NCI-H1694 treated with DMSO at 0.1 percent for 48 hours (cell line): ENCODE results near the gene HERPUD1.
A peak's percentile ranks its signal among the peaks of the same experiment; 100 is the strongest.
"Not testable (repeated sequence)": the region's sequence is repeated elsewhere in the genome, so short reads cannot be mapped to it uniquely, and the experiment has no call there.

Experiments
- DNase-seq: peaks from one replicate; lab custom pipeline; 2025; lab: John Stamatoyannopoulos, UW

HERPUD1 gene

DNA sequence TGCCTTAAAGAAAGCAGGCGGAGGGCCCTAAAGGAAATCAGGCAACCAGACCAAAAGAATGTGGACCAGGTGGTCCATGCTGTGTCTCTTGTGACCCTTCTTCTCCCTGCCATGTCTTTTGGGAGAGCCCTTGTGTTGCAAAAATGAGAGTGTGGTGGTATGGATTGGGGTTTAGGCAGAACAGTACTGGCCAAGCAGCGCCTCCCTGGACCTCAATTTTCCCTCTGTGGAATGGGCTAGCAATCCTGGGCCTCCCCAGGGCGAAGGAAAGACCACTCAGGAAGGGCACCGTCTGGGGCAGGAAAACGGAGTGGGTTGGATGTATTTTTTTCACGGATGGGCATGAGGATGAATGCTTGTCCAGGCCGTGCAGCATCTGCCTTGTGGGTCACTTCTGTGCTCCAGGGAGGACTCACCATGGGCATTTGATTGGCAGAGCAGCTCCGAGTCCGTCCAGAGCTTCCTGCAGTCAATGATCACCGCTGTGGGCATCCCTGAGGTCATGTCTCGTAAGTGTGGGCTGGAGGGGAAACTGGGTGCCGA is 49.9 kb downstream of the HERPUD1 start:
- no peak for DNase-seq

DNA sequence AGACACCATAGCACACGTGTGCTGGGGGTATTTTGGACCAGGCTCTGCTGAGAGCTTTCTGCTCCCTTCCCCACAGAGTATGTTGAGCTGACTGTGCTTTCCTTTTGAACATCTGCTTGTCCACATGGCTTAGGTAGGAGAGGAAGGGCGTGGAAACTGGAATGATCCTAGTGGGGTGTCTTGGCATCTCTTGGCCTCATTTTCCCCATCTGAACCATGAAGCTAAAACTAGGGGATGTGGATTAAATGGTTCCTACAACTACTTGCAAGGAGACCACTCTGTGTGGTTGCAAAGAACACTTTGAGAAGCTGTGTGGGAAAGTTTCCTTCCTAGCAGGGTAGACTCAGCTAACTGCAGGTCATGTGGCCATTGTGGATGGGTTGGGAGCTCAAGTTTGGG is 50.8 kb downstream of the HERPUD1 start:
- no peak for DNase-seq

DNA sequence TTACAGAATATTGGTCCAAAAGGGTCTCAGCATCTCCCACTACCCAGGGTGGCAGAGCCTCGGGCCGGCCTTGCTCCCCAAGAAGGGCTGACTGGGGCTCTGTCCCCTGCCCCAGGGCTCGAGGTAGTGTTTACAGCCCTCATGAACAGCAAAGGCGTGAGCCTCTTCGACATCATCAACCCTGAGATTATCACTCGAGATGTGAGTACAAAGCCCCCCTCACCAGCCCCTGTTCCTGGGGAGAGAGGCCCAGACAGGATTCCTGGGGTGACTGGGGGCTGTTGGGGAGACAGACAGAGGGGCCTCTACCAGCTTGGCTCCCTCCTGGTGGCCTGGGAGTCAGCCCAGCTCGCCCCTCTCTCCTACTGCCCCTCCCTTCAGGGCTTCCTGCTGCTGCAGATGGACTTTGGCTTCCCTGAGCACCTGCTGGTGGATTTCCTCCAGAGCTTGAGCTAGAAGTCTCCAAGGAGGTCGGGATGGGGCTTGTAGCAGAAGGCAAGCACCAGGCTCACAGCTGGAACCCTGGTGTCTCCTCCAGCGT is 51.3 kb downstream of the HERPUD1 start:
- no peak for DNase-seq

DNA sequence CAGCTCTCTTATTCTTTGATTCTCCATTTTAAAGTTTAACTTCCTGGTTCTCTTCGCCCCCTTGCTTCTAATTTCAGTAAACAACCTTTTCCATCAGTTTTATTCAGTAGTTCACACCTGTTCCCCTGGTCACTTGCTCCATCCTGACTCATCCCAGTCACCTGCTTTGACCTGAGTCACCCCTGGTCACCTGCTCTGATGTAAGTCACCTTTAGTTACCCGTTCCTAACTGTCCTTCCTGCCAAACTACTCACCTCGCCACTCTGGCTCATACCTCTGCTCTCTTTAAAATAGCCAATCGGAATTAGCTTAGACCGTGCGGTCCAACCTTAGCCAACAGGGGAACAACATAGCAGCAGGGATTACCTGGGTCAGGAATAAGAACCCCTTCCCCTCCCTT is 52.7 kb downstream of the HERPUD1 start:
- DNase-seq = no peak

DNA sequence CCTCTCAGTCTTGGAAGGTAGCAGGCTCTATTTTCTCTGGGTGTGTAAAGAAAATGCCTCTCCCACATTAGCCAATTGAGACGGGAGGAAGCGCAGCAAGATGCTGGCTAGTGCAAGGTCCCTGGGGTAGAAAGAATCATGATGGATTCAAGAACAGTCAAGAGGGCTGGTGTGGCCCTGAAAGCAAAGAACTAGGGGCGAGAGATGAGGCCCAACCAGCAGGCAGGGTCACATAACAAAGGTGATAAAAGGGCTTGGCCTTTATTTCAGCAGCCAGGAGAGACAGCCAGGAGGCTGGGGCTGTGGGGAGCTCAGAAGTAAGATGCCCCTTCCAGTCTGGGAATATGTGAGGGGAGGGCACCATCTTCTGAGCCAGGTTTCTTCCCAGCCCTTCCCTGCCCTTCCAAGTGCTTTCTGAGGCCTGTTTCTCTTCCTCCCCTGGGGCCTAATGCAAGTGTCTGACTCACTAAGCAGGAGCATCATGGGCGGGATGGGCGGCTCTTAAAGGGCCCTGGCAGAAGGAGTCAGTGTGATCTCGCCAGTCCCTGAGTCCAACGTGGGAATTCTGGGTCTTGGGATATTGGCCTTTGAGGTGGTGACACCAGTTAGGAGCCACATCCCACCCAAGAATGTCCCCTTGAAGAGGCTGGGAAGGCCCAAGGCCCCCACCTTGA is 53.5 kb downstream of the HERPUD1 start:
- DNase-seq = no peak

DNA sequence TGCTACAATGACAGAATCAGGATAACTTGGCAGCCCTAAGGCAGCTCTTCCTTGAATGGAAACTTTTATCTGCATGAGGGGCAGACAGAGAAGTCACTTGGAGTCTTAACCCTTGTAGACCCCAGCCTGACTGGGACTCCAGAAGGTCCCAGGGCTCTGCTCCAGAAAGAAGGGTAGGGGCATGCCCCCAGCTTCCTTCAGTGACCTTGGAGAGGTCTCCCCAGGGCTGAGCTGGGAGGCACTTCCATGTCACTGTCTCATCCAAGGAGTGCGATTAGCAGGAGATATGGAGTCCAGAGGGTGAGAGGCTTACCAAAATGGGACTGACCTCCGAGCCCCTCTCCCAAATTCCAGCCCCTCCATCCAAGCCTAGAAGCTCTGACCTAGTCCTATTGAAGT is 54.0 kb downstream of the HERPUD1 start:
- no peak for DNase-seq

- DNase-seq = no peak
Measured at GRCh38 chr16:56986361-56986760, 54.4 kb downstream of the HERPUD1 start.

DNA sequence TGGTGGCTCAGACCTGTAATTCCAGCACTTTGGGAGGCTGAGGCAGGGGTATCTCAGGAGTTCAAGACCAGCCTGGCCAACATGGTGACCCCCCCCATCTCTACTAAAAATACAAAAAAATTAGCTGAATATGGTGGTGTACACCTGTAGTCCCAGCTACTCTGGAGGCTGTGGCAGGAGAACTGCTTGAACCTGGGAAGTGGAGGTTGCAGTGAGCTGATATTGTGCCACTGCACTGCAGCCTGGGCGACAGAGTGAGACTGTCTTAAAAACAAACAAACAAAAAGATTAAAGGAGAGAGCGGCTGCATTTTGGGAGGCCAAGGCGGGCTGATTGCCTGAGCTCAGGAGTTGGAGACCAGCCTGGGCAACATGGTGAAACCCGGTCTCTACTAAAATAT is 55.0 kb downstream of the HERPUD1 start:
- not testable (repeated sequence) for DNase-seq

DNA sequence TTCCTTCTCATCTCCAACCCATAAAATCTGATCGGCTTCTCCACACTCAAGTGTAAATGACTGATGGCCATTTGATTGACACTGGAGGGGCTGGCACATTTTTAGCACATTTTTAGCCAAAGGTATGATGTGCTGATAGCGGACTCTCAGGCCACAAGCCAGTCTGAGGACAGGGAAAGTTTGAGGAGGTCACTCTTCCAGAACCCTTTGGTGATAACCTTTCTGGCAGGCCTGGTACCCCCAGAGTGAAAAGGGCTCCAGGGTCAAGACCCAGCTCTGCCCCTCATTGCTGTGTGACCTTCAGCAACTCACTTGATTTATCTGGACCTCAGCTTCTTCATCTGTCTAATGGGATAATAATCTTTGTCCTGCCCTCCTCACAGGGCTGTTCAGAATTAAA is 55.8 kb downstream of the HERPUD1 start:
- DNase-seq = no peak

DNA sequence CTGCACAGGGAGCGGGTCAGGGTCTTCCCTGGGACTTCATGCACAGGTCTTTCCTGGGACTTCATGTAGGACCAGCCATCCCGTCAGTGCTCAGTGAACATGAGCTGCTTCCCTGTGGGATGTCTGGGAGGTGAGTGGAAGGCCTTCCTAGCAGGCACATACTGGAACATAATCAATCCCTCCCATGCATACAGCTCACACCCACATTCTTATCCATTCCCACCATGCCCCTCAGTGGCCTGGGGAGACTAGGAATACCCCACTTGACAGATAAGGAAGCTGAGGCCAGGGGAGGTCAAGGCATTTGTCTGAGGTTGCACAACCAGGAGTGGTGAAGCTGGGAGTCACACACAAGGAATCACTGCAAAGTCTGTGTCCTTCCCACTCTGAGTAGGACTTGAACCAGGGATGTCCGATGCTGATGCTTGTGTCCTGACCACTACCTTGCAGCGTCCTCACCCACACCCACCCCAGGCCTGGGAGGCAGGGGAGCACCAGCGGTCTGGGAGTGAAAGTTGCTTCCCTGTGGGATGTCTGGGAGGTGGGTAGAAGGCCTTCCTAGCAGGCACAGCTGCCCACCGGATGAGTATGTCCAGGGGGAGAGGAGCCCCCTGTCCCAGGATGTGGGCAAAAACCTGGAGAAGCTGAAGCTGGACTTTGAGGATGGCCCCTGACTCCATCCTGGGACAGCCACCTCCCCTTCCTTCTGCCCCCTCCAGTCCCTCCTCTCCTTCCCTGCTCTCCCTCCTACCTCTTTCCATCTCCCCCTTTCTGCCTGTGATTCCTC is 56.4 kb downstream of the HERPUD1 start:
- DNase-seq = no peak

GRCh38 chr16:56988948-56989945 is 57.3 kb downstream of the HERPUD1 start, which contains the start of gene NLRC5:
Gene NLRC5, plus strand, starts transcription at chr16:56989557. Its CDS starts 31,156 bp downstream, at chr16:57020713.
- DNase-seq = peak; percentile 40

DNA sequence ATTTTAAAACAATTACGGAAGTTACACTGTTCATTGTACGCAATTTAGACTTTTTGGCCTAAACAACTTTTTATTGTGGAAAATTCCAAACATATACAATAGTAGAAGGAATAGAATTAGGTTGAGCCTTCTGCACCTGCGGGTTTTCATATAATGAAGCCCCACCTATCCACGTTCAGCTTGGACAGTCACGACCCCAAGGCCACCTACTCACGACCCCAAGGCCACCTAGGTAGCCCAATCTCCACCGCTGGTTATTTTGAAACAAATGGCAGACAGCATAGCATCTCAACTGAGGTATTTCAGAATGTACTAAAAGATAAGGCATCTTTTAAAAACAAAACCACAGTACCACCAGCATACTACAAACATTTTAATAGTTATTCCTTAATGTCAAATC is 58.0 kb downstream of the HERPUD1 start:
- no peak for DNase-seq

GRCh38 chr16:56990407-56991286 is 58.7 kb downstream of the HERPUD1 start:
- no peak for DNase-seq

DNA sequence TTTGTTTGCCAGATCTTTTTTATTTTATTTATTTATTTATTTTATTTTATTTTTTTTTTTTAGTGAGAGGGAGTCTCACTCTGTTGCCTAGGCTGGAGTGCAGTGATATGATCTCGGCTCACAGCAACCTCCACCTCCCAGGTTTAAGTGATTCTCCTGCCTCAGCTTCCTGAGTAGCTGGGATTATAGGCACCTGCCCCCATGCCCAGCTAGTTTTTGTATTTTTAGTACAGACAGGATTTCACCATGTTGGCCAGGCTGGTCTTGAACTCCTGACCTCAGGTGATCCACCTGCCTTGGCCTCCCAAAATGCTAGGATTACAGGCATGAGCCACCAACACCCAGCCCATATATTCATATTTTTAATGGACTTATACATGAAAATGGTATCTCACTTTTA is 60.5 kb downstream of the HERPUD1 start:
- not testable (repeated sequence) for DNase-seq

- DNase-seq = no peak
Measured at GRCh38 chr16:56993204-56993603, 61.3 kb downstream of the HERPUD1 start.

DNA sequence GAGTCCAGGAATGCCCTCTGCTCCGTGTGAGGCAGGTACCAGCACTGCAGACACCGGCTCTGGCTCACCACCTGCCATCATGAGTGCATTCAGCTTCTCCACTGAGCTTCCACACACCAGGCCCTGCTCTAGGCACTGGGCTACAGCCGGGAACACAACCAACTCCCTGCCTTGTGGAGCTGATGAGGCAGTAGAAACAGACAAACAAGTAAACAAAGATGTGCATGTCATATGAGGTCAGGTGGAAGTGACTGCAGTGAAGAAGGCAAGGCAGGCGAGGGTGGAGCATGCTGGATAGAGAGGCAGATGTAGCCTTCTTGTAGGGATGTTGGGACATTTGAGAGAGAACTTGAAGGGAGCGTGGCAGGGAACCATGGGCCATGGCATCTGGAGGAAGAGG is 62.4 kb downstream of the HERPUD1 start:
- no peak for DNase-seq
